OCI-LY1 (cell line): ENCODE results near the gene RPUSD4.

Experiments used
- H2AFZ ChIP-seq: fragments of 200-600 bp; sonication (generic), shearing (Covaris generic); 2 replicates; pipeline ENCODE4 v1.6.0; 2014; ENCODE audit warnings: antibody characterized with exemption, mild to moderate bottlenecking, low read length
- H3F3A ChIP-seq: fragments of 200-600 bp; sonication (generic), shearing (Covaris generic); 2 replicates; pipeline ENCODE4 v1.6.0; 2014; ENCODE audit warnings: mild to moderate bottlenecking, antibody characterized with exemption, low read length, moderate library complexity; ENCODE audit not compliant: insufficient read depth
- H3K27ac ChIP-seq: fragments of 200-600 bp; sonication (generic); 2 replicates; pipeline ENCODE4 v1.5.1; 2014; ENCODE audit warnings: low read length, mixed run types, mild to moderate bottlenecking, low read depth; ENCODE audit not compliant: poor library complexity, severe bottlenecking
- H3K27me3 ChIP-seq: fragments of 200-600 bp; sonication (generic); 2 replicates; pipeline ENCODE4 v1.6.0; 2014; ENCODE audit warnings: antibody characterized with exemption, mild to moderate bottlenecking, low read length, moderate library complexity; ENCODE audit not compliant: insufficient read depth
- H3K36me3 ChIP-seq: fragments of 200-600 bp; sonication (generic); 2 replicates; pipeline ENCODE4 v1.6.1; 2014; ENCODE audit warnings: mild to moderate bottlenecking, antibody characterized with exemption, low read length, moderate library complexity, mixed read lengths; ENCODE audit not compliant: insufficient read depth
- H3K4me1 ChIP-seq: fragments of 200-600 bp; sonication (generic); 2 replicates; pipeline ENCODE4 v1.5.1; 2014; ENCODE audit warnings: mild to moderate bottlenecking, low read length, moderate library complexity; ENCODE audit not compliant: insufficient read depth, severe bottlenecking
- H3K4me2 ChIP-seq: fragments of 200-600 bp; sonication (generic), shearing (Covaris generic); 2 replicates; pipeline ENCODE4 v1.6.1; 2014; ENCODE audit warnings: low read length
- H3K4me3 ChIP-seq: fragments of 200-600 bp; sonication (generic); 2 replicates; pipeline ENCODE4 v1.5.1; 2014; ENCODE audit warnings: low read length, low read depth, mild to moderate bottlenecking, mixed read lengths; ENCODE audit not compliant: poor library complexity, severe bottlenecking
- H3K79me2 ChIP-seq: fragments of 200-600 bp; shearing (Covaris generic); 2 replicates; pipeline ENCODE4 v1.6.1; 2016; ENCODE audit warnings: mixed run types, low read length, mixed read lengths; ENCODE audit not compliant: insufficient read depth
- H3K9ac ChIP-seq: fragments of 200-600 bp; sonication (generic), shearing (Covaris generic); 2 replicates; pipeline ENCODE4 v1.6.1; 2014; ENCODE audit warnings: mild to moderate bottlenecking, low read length, mixed read lengths
- H3K9me2 ChIP-seq: fragments of 200-600 bp; sonication (generic), shearing (Covaris generic); 2 replicates; pipeline ENCODE4 v1.6.1; 2014; ENCODE audit warnings: low read depth, mild to moderate bottlenecking, low read length, mixed read lengths
- H3K9me3 ChIP-seq: fragments of 200-600 bp; shearing (Covaris generic); 2 replicates; pipeline ENCODE4 v1.6.1; 2014; ENCODE audit warnings: low read length, mixed read lengths
- H4K20me1 ChIP-seq: fragments of 200-600 bp; sonication (generic), shearing (Covaris generic); 2 replicates; pipeline ENCODE4 v1.6.0; 2016; ENCODE audit warnings: mild to moderate bottlenecking, low read length; ENCODE audit not compliant: insufficient read depth
- EZH2 ChIP-seq: fragments of 200-600 bp; sonication (generic), shearing (Covaris generic); IDR thresholded peaks from 2 replicates; pipeline ENCODE4 v1.8.0; 2017; ENCODE audit warnings: borderline replicate concordance, mixed run types, mild to moderate bottlenecking, antibody characterized with exemption, low read length, moderate library complexity, mixed read lengths
- TF ChIP-seq, protein P1 (sequence below): fragments of 200-600 bp; sonication (generic), shearing (Covaris generic); IDR thresholded peaks from 2 replicates; pipeline ENCODE4 v1.5.1; 2017; ENCODE audit warnings: mild to moderate bottlenecking, antibody characterized with exemption, low read length, moderate library complexity, mixed read lengths

RPUSD4 gene

GRCh38 chr11:126231725-126232459 lies 20.4 kb upstream of the RPUSD4 start:
- Histone ChIP-seq H4K20me1 (no peaks in the 10 kb centered on the region), H3K4me3 (no peak overlapping the region), H3K79me2 (peaks cover 3% of the 10 kb centered on the region; the same call in 1 of the 2 replicates), H3K9ac (no peak overlapping the region), H3K4me1 (no peaks in the 10 kb centered on the region), H2AFZ (no peak overlapping the region), H3K27me3 (no peaks in the 10 kb centered on the region), H3K9me2 (no peaks in the 10 kb centered on the region), H3F3A (no peaks in the 10 kb centered on the region), H3K27ac (no peak overlapping the region), H3K4me2 (no peak overlapping the region), H3K9me3 (no peaks in the 10 kb centered on the region), H3K36me3 (peaks cover 4% of the 10 kb centered on the region; the same call in 1 of the 2 replicates)
- TF ChIP-seq, protein P1, sequence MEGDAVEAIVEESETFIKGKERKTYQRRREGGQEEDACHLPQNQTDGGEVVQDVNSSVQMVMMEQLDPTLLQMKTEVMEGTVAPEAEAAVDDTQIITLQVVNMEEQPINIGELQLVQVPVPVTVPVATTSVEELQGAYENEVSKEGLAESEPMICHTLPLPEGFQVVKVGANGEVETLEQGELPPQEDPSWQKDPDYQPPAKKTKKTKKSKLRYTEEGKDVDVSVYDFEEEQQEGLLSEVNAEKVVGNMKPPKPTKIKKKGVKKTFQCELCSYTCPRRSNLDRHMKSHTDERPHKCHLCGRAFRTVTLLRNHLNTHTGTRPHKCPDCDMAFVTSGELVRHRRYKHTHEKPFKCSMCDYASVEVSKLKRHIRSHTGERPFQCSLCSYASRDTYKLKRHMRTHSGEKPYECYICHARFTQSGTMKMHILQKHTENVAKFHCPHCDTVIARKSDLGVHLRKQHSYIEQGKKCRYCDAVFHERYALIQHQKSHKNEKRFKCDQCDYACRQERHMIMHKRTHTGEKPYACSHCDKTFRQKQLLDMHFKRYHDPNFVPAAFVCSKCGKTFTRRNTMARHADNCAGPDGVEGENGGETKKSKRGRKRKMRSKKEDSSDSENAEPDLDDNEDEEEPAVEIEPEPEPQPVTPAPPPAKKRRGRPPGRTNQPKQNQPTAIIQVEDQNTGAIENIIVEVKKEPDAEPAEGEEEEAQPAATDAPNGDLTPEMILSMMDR, result no peak
- TF ChIP-seq EZH2, result no peak

DNA sequence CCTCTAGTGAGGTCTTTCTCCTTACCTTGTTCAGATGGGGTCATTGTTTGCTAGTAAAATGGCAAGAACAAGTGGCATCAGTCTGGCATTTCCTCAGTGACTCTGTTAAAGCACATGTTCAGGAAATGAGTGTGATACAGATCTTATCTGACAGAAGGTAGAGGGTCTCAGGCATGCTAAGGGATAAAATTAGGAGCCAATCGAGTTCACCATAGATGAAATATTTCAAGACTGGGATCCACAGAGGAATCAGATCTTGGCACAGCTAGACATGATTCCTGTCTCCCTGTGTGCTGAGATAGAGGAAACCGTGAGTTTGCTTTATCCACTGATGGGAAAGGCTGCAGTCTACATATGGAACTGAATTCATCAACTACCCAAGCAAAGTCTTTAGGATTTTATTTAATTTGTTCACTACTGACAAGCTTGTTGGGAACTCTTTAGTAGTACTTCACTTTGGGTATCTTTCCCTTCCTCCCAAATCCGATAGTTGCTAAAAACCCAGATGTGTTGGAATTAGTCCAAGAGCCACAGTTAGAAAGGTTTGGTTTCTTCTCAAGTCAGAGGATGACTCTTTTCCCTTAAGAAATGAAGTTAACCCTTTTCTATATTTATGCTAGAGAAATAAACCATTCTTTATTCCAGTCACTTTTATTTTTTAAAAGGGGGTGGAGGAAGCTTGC lies 18.5 kb upstream of the RPUSD4 start:
- H3K4me2 ChIP-seq, result no peak overlapping the region
- H2AFZ ChIP-seq, result no peak overlapping the region
- peaks cover 3% of the 10 kb centered on the region; the same call in 1 of the 2 replicates for H3K79me2 ChIP-seq
- H4K20me1 ChIP-seq, result no peaks in the 10 kb centered on the region
- no peak overlapping the region for H3K9ac ChIP-seq
- no peaks in the 10 kb centered on the region for H3K9me2 ChIP-seq
- H3K4me1 ChIP-seq, result no peaks in the 10 kb centered on the region
- TF ChIP-seq EZH2, result no peak
- TF ChIP-seq, protein P1, result no peak
- no peak overlapping the region for H3K4me3 ChIP-seq
- H3F3A ChIP-seq, result no peaks in the 10 kb centered on the region
- H3K27me3 ChIP-seq, result no peaks in the 10 kb centered on the region
- no peaks in the 10 kb centered on the region for H3K36me3 ChIP-seq
- H3K9me3 ChIP-seq, result no peaks in the 10 kb centered on the region
- H3K27ac ChIP-seq, result no peak overlapping the region

GRCh38 chr11:126226334-126227084 lies 15.1 kb upstream of the RPUSD4 start:
- no peak overlapping the region for H3K4me2 ChIP-seq
- H3K27me3 ChIP-seq, result no peaks in the 10 kb centered on the region
- no peaks in the 10 kb centered on the region for H3F3A ChIP-seq
- no peak for TF ChIP-seq EZH2
- TF ChIP-seq, protein P1, result no peak
- H3K79me2 ChIP-seq, result peaks cover 3% of the 10 kb centered on the region; the same call in 1 of the 2 replicates
- no peak overlapping the region for H3K27ac ChIP-seq
- H3K36me3 ChIP-seq, result 0 out of 2 replicates have a peak, but pooled peaks cover 5% of the 10 kb centered on the region
- H2AFZ ChIP-seq, result no peak overlapping the region
- H4K20me1 ChIP-seq, result no peaks in the 10 kb centered on the region
- H3K9ac ChIP-seq, result no peak overlapping the region
- no peaks in the 10 kb centered on the region for H3K9me2 ChIP-seq
- H3K4me1 ChIP-seq, result no peaks in the 10 kb centered on the region
- no peaks in the 10 kb centered on the region for H3K9me3 ChIP-seq
- H3K4me3 ChIP-seq, result no peak overlapping the region
